Measurements from ENCODE around the gene RABGEF1.
"Not testable (repeated sequence)": the region's sequence is repeated elsewhere in the genome, so short reads cannot be mapped to it uniquely, and the experiment has no call there.

RABGEF1 gene

DNA sequence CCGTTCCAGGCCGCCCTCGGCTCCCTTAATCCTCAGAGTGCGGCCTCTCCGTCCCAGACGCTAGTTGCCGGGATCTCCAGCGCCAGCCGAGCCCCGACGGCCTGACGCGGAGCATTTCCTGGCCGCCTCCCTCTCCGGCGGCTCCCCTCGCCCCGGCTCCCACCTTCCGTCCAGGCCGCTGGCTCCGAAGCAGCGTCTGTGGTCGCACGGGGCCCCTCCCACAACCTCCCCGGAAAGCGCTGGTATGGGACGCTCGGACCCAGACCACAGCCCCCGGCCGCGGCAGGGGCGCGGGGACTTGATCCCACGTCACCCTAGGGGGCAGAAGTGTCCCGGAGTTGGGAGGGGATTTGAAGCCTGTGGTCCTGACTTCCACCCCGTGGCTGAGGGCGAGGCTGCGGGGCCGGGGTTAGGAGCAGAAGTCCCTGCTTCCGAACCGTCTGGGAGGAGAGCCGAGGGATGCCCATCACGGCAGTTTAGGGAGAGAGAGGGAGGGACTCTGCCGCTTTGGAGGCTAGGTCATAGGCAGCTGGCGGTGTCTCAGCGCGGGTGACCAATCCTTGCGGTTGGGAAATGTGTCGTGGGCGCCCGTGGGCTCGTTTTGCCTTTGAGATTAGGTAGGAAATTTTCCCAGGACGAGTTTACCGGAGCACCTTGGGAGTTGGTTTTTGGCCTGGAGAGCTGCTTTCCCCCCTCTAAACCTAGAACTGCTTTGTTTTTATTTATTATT lies 612 bp downstream of the RABGEF1 start:
- not testable (repeated sequence) for H3K9me2 ChIP-seq (replicated peaks; ENCODE audit: low read depth, low read length); H3K27me3 ChIP-seq (ENCODE audit: insufficient read depth, low read length, poor library complexity, severe bottlenecking); H3K36me3 ChIP-seq (ENCODE audit: insufficient read depth, low read length); H3F3A ChIP-seq (ENCODE audit: low read depth); H3K9me3 ChIP-seq (ENCODE audit: insufficient read depth, low read depth, low read length)
- TF ChIP-seq CTCF (conservative IDR thresholded peaks at IDR 0.05; ENCODE audit: low read length), result peak; percentile 27; the same call in 1 of the 2 replicates
- Histone ChIP-seq H4K20me1 (ENCODE audit: insufficient read depth, low read length, poor library complexity, severe bottlenecking) (peaks cover 12% of the 10 kb centered on the region), H3K9ac (ENCODE audit: low read depth, low read length, poor library complexity, severe bottlenecking) (peak overlapping the region; percentile 83), H3K4me1 (ENCODE audit: insufficient read depth, low read length, poor library complexity, severe bottlenecking) (peaks cover 13% of the 10 kb centered on the region), H3K4me2 (ENCODE audit: low read depth, low read length, poor library complexity, severe bottlenecking) (peak overlapping the region; percentile 80), H2AFZ (ENCODE audit: low read length) (peak overlapping the region; percentile 84), H3K4me3 (ENCODE audit: low read length, poor library complexity, severe bottlenecking) (peak overlapping the region; percentile 76), H3K79me2 (ENCODE audit: insufficient read depth, low read length) (peaks cover 59% of the 10 kb centered on the region)

DNA sequence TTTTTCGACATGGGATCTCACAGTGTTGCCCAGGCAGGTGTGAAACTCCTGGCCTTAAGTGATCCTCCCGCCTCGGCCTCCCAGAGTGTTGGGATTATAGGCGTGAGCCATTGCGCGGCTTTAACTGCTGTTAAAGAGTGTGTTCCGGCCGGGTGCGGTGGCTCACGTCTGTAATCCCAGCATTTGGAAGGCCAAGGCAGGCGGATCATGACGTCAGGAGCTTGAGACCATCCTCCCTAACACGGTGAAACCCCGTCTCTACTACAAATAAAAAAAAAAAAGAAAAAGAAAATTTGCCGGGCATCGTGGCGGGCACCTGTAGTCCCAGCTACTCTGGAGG lies 1.1 kb downstream of the RABGEF1 start:
- Histone ChIP-seq H4K20me1 (ENCODE audit: insufficient read depth, low read length, poor library complexity, severe bottlenecking) (peaks cover 12% of the 10 kb centered on the region), H3K79me2 (ENCODE audit: insufficient read depth, low read length) (peaks cover 62% of the 10 kb centered on the region), H3K9ac (ENCODE audit: low read depth, low read length, poor library complexity, severe bottlenecking) (peak overlapping the region; percentile 83), H3K4me2 (ENCODE audit: low read depth, low read length, poor library complexity, severe bottlenecking) (peak overlapping the region; percentile 80), H3K27me3 (ENCODE audit: insufficient read depth, low read length, poor library complexity, severe bottlenecking) (no peaks in the 10 kb centered on the region), H3K36me3 (ENCODE audit: insufficient read depth, low read length) (no peaks in the 10 kb centered on the region), H3F3A (ENCODE audit: low read depth) (no peaks in the 10 kb centered on the region), H3K9me3 (ENCODE audit: insufficient read depth, low read depth, low read length) (no peaks in the 10 kb centered on the region), H2AFZ (ENCODE audit: low read length) (no peak overlapping the region), H3K9me2 (replicated peaks; ENCODE audit: low read depth, low read length) (no peaks in the 10 kb centered on the region), H3K4me3 (ENCODE audit: low read length, poor library complexity, severe bottlenecking) (peak overlapping the region; percentile 76), H3K4me1 (ENCODE audit: insufficient read depth, low read length, poor library complexity, severe bottlenecking) (peaks cover 13% of the 10 kb centered on the region)
- TF ChIP-seq CTCF (conservative IDR thresholded peaks at IDR 0.05; ENCODE audit: low read length), result no peak
- no peak for TF ChIP-seq EZH2phosphoT487 (IDR thresholded peaks at IDR 0.05; ENCODE audit: borderline replicate concordance)

- peak overlapping the region; percentile 80 for H3K4me2 ChIP-seq (ENCODE audit: low read depth, low read length, poor library complexity, severe bottlenecking)
- H3K4me1 ChIP-seq (ENCODE audit: insufficient read depth, low read length, poor library complexity, severe bottlenecking), result peaks cover 13% of the 10 kb centered on the region
These were observed 1.8 kb downstream of the RABGEF1 start for GRCh38 chr7:66742298-66742697.

DNA sequence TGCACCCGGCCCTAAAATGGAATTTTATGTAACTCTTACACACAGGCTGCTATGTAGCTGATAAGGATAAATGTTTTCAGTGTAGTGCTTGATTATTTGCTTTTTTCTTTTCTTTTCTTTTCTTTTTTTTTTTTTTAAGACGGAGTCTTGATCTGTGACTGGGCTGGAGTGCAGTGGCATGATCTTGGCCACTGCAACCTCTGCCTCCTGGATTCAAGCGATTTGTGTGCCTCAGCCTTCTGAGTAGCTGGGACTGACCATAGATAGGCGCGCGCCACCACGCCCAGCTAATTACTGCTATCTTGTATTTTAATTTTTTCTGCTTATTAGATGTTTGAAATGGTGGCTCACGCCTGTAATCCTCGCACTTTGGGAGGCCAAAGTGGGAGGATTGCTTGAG lies 3.4 kb downstream of the RABGEF1 start:
- Histone ChIP-seq H3K9ac (ENCODE audit: low read depth, low read length, poor library complexity, severe bottlenecking) (peak overlapping the region; percentile 27), H3F3A (ENCODE audit: low read depth) (no peaks in the 10 kb centered on the region), H3K36me3 (ENCODE audit: insufficient read depth, low read length) (no peaks in the 10 kb centered on the region), H3K79me2 (ENCODE audit: insufficient read depth, low read length) (peaks cover 85% of the 10 kb centered on the region), H3K9me3 (ENCODE audit: insufficient read depth, low read depth, low read length) (no peaks in the 10 kb centered on the region), H2AFZ (ENCODE audit: low read length) (no peak overlapping the region), H3K4me2 (ENCODE audit: low read depth, low read length, poor library complexity, severe bottlenecking) (peak overlapping the region; percentile 40), H3K4me1 (ENCODE audit: insufficient read depth, low read length, poor library complexity, severe bottlenecking) (peaks cover 13% of the 10 kb centered on the region), H3K9me2 (replicated peaks; ENCODE audit: low read depth, low read length) (no peaks in the 10 kb centered on the region), H4K20me1 (ENCODE audit: insufficient read depth, low read length, poor library complexity, severe bottlenecking) (peaks cover 13% of the 10 kb centered on the region), H3K27me3 (ENCODE audit: insufficient read depth, low read length, poor library complexity, severe bottlenecking) (no peaks in the 10 kb centered on the region), H3K4me3 (ENCODE audit: low read length, poor library complexity, severe bottlenecking) (no peak overlapping the region)
- no peak for TF ChIP-seq EZH2phosphoT487 (IDR thresholded peaks at IDR 0.05; ENCODE audit: borderline replicate concordance)
- no peak for TF ChIP-seq CTCF (conservative IDR thresholded peaks at IDR 0.05; ENCODE audit: low read length)

More at GRCh38 chr7:66742298-66742697, 1.8 kb downstream of the RABGEF1 start:
- H3K9ac ChIP-seq (ENCODE audit: low read depth, low read length, poor library complexity, severe bottlenecking); H3F3A ChIP-seq (ENCODE audit: low read depth); H3K27me3 ChIP-seq (ENCODE audit: insufficient read depth, low read length, poor library complexity, severe bottlenecking); H2AFZ ChIP-seq (ENCODE audit: low read length); H3K9me3 ChIP-seq (ENCODE audit: insufficient read depth, low read depth, low read length); H3K36me3 ChIP-seq (ENCODE audit: insufficient read depth, low read length); H3K9me2 ChIP-seq (replicated peaks; ENCODE audit: low read depth, low read length): not testable (repeated sequence)
- Histone ChIP-seq H3K4me3 (ENCODE audit: low read length, poor library complexity, severe bottlenecking) (peak overlapping the region; percentile 21), H4K20me1 (ENCODE audit: insufficient read depth, low read length, poor library complexity, severe bottlenecking) (peaks cover 12% of the 10 kb centered on the region), H3K79me2 (ENCODE audit: insufficient read depth, low read length) (peaks cover 69% of the 10 kb centered on the region)

All from Loucy (cell line).